Gastrocnemius medialis (tissue), 4 donors: Measurements from ENCODE around the gene FBXO48. TPM values are rescaled to one million over a fixed set of nuclear protein-coding genes. Genes with fewer than 3 reads are reported as not detected.

Experiments used
- ATAC-seq, 2 donors: fragments of 150-250 bp; one replicate each; pipeline ENCODE4 v1.9.1; 2016
- DNase-seq, 2 donors: peaks; one replicate each; pipeline ENCODE4 v3.0.0-alpha.2; 2019
- H3K27ac ChIP-seq, 4 donors: fragments of 200-600 bp; sonication (generic); 1 replicate in 1 of 4; 2 replicates in 3 of 4; pipeline ENCODE4 v1.5.1; 2016 to 2018; ENCODE audit warnings: mild to moderate bottlenecking in 2 of 4, moderate library complexity in 1 of 4
- H3K27me3 ChIP-seq, 3 donors: fragments of 200-600 bp; sonication (generic) in 2 of 3; 1 replicate in 1 of 3; 2 replicates in 2 of 3; pipeline versions ENCODE4 v1.5.1 to v1.6.0; 2016 to 2019; ENCODE audit warnings: mild to moderate bottlenecking in 1 of 3, moderate library complexity in 1 of 3
- H3K36me3 ChIP-seq, 2 donors: fragments of 200-600 bp; sonication (generic) in 1 of 2; one replicate each; pipeline ENCODE4 v1.5.1; 2017 to 2018
- H3K4me1 ChIP-seq, 2 donors: fragments of 200-600 bp; sonication (generic) in 1 of 2; one replicate each; pipeline ENCODE4 v1.5.1; 2016 to 2017; ENCODE audit warnings: mild to moderate bottlenecking in 2 of 2
- H3K4me3 ChIP-seq, 4 donors: fragments of 200-600 bp; sonication (generic) in 3 of 4; 1 replicate in 1 of 4; 2 replicates in 3 of 4; pipeline ENCODE4 v1.5.1; 2016 to 2019; ENCODE audit warnings: mild to moderate bottlenecking in 2 of 4
- H3K9me3 ChIP-seq, 3 donors: fragments of 200-600 bp; sonication (generic) in 2 of 3; 1 replicate in 1 of 3; 2 replicates in 2 of 3; pipeline ENCODE4 v1.5.1; 2016 to 2019
- CTCF ChIP-seq, 5 experiments: fragments of 450-650 bp in 3 of 5; fragments of 200-600 bp in 2 of 5; sonication (generic) in 2 of 5; IDR thresholded peaks in 4 of 5; conservative IDR thresholded peaks in 1 of 5; 1 replicate in 4 of 5; 2 replicates in 1 of 5; pipeline ENCODE4 v1.5.1; 2016 to 2019; ENCODE audit warnings: antibody characterized with exemption in 5 of 5, mild to moderate bottlenecking in 3 of 5, moderate library complexity in 3 of 5
- POLR2A ChIP-seq, 2 donors: fragments of 450-650 bp; IDR thresholded peaks; one replicate each; pipeline ENCODE4 v1.6.1; 2017; ENCODE audit warnings: antibody characterized with exemption in 2 of 2, mild to moderate bottlenecking in 2 of 2, moderate library complexity in 2 of 2
- in situ Hi-C, 4 donors: fragments of 200-750 bp; cut with MboI; loops; one replicate each; pipeline versions ENCODE4 v1.15.0 to v1.8.0; 2017; ENCODE audit warnings: low sequenced_read_pairs in 4 of 4
- intact Hi-C: fragments of 100-400 bp; cut with DNase I; formaldehyde crosslinking; loops from one replicate; pipeline ENCODE4 v1.15.1; 2023; ENCODE audit warnings: low total_unique reads
- total RNA-seq, 4 donors: library from RNA; depleted of rRNA; stranded (reverse); fragments of >200 nt; gene quantifications; one replicate each; pipeline versions ENCODE4 v1.1.0 to v1.2.3, GENCODE V29; 2016

Gene FBXO48
- total RNA-seq, 4 donors from 2014 or later: 1.1 to 1.9 (median 1.5) TPM

GRCh38 chr2:68483011-68483410 is 15.9 kb upstream of the FBXO48 start:
- intact Hi-C loops: no loop called here
- ATAC-seq (no peak), DNase-seq (no peak)
- TF ChIP-seq CTCF (IDR thresholded peaks at IDR 0.05 in 4 of 5, conservative IDR thresholded peaks at IDR 0.05 in 1 of 5): no peak
- no peak for TF ChIP-seq POLR2A (IDR thresholded peaks at IDR 0.05)
- Histone ChIP-seq H3K9me3 (no peaks in the 10 kb centered on the region), H3K36me3 (no peaks in the 10 kb centered on the region), H3K27me3 (no peaks in the 10 kb centered on the region), H3K27ac (no peak overlapping the region), H3K4me3 (no peak overlapping the region), H3K4me1 (peaks cover 0 to 3% of the 10 kb centered on the region in 2 donors)
- in situ Hi-C loops: loop anchor here (10.0 to 25.0 kb wide), 4 partner anchors 229 to 442 kb away; no protein-coding TSS in a partner anchor

DNA sequence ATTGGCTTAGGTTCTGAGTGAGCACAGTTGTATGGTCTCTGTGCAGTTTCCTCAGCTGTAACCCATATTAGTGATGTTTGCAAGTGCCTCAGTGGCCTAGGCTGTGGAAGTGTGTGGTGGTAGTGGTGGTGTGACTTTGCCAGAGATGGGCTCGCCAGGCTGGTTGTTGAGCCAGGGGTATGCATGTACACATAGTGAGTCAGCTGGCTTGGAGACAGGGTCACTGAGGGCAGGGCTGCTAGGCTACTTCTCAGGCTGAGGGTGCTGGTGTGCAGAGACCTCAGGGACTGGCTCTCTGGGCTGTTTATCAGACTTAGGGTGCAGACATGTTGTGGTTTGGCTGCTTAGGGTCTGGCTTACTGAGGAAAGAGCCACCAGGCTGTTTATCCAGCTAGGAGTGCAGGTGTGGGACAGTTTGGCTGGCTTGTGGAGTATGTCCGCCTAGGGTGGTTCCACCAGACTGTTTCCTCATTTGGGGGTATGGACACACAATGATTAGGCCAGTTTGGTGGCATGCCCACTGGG is 15.3 kb upstream of the FBXO48 start:
- in situ Hi-C loops: loop anchor here (10.0 to 25.0 kb wide), 4 partner anchors 230 to 442 kb away; no protein-coding TSS in a partner anchor
- DNase-seq: no peak
- no peaks in the 10 kb centered on the region for H3K36me3 ChIP-seq
- TF ChIP-seq POLR2A (IDR thresholded peaks at IDR 0.05) (no peak), CTCF (IDR thresholded peaks at IDR 0.05 in 4 of 5, conservative IDR thresholded peaks at IDR 0.05 in 1 of 5) (no peak)
- no peak overlapping the region for H3K27ac ChIP-seq
- no peaks in the 10 kb centered on the region for H3K9me3 ChIP-seq
- H3K27me3 ChIP-seq: no peaks in the 10 kb centered on the region
- intact Hi-C loops: no loop called here
- ATAC-seq: no peak
- peaks cover 0 to 3% of the 10 kb centered on the region in 2 donors for H3K4me1 ChIP-seq
- H3K4me3 ChIP-seq: no peak overlapping the region

GRCh38 chr2:68478688-68479087 is 11.6 kb upstream of the FBXO48 start:
- Histone ChIP-seq H3K27me3 (no peaks in the 10 kb centered on the region), H3K27ac (no peak overlapping the region), H3K9me3 (no peaks in the 10 kb centered on the region), H3K4me1 (peaks cover 0 to 3% of the 10 kb centered on the region in 2 donors), H3K4me3 (no peak overlapping the region), H3K36me3 (no peaks in the 10 kb centered on the region)
- in situ Hi-C loops (loop anchor here (10.0 to 25.0 kb wide), 3 partner anchors 234 to 446 kb away; no protein-coding TSS in a partner anchor), intact Hi-C loops (no loop called here)
- DNase-seq (no peak), ATAC-seq (no peak)
- TF ChIP-seq POLR2A (IDR thresholded peaks at IDR 0.05): no peak

DNA sequence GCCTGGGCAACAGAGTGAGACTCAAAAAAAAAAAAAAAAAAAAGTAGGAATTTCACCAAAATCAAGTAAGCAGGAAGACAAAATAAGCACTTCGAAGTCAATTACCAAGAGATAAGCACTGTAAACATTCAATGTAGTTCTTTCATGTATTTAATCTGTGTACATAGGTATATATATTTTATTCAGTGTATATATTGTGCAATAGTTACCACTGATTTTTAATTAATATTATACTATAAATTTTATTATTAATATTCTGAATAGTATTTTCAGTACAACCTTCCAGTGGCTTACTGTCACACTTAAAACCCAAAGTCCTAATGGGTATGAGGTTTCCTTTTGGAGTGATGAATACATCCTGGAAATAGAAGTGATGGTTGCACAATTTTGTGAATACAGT is 9.4 kb upstream of the FBXO48 start:
- H3K4me3 ChIP-seq: no peak overlapping the region
- TF ChIP-seq POLR2A (IDR thresholded peaks at IDR 0.05): no peak
- TF ChIP-seq CTCF (IDR thresholded peaks at IDR 0.05 in 4 of 5, conservative IDR thresholded peaks at IDR 0.05 in 1 of 5): no peak
- no peak for DNase-seq
- no peaks in the 10 kb centered on the region for H3K9me3 ChIP-seq
- H3K4me1 ChIP-seq: no peaks in the 10 kb centered on the region
- intact Hi-C loops (no loop called here), in situ Hi-C loops (loop anchor here (10.0 to 25.0 kb wide), 3 partner anchors 236 to 448 kb away; no protein-coding TSS in a partner anchor)
- ATAC-seq: no peak
- no peaks in the 10 kb centered on the region for H3K36me3 ChIP-seq
- no peaks in the 10 kb centered on the region for H3K27me3 ChIP-seq
- H3K27ac ChIP-seq: no peak overlapping the region

- in situ Hi-C loops: loop anchor here (10.0 to 25.0 kb wide), 3 partner anchors 237 to 449 kb away; no protein-coding TSS in a partner anchor
These were observed 8.5 kb upstream of the FBXO48 start for GRCh38 chr2:68475576-68475975.

More at GRCh38 chr2:68475576-68475975, 8.5 kb upstream of the FBXO48 start:
- DNase-seq (no peak), ATAC-seq (no peak)
- Histone ChIP-seq H3K36me3 (no peaks in the 10 kb centered on the region), H3K4me3 (no peak overlapping the region), H3K27me3 (no peaks in the 10 kb centered on the region), H3K9me3 (no peaks in the 10 kb centered on the region), H3K27ac (no peak overlapping the region), H3K4me1 (no peaks in the 10 kb centered on the region)
- intact Hi-C loops: no loop called here
- TF ChIP-seq CTCF (IDR thresholded peaks at IDR 0.05 in 4 of 5, conservative IDR thresholded peaks at IDR 0.05 in 1 of 5) (no peak), POLR2A (IDR thresholded peaks at IDR 0.05) (no peak)
